Right ventricle myocardium superior (tissue), 1 donor: ENCODE data around the gene ERG28. TPM values are rescaled to one million over a fixed set of nuclear protein-coding genes. Genes with fewer than 3 reads are reported as not detected.
"Not testable (repeated sequence)": the region's sequence is repeated elsewhere in the genome, so short reads cannot be mapped to it uniquely, and the experiment has no call there.

Source experiments
- ATAC-seq: fragments of 200-7000 bp; cut with Tn5 transposase; one replicate; pipeline ENCODE4 v1.9.1; 2020; ENCODE audit warnings: mild to moderate bottlenecking; ENCODE audit not compliant: poor library complexity
- DNase-seq: peaks from one replicate; pipeline ENCODE4 v3.0.0-alpha.2; 2020
- intact Hi-C: fragments of 100-400 bp; cut with DNase I; formaldehyde crosslinking; loops from one replicate; pipeline ENCODE4 v1.11.2; 2022
- total RNA-seq: library from RNA; stranded (reverse); fragmentation: NEBNext Ultra II Directional; extraction: Animal tissue kit (Norgen Biotek cat#: 25700); gene quantifications from one replicate; pipeline ENCODE4 v1.2.1, GENCODE V29; 2021
- donor health status: DM: no; HTN: yes; CAD: no; lungs with severe emphysema.

Gene ERG28
- total RNA-seq, 1 donor from 2014 or later = 5.9 TPM

GRCh38 chr14:75604979-75605851 is 55.5 kb downstream of the ERG28 start:
- intact Hi-C loops = no loop called here
- DNase-seq = peak; percentile 54

DNA sequence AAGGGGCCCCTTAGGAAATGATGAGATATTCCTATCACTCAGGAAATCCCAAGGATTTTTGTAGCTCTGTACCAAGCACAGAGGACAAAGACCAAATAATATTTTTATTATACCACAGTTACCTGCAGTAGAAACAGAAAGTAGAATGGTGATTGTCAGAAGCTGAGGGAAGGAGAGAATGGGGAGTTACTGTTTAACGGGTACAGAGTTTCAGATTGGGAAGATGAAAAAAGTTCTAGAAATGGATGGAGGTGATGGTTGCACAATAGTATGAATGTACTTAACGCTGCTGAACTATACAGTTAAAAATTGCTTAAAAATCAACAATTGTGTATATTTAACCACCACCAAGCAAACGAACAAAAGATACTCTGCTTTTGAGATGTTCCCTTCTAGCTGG is 58.2 kb downstream of the ERG28 start:
- no peak for DNase-seq
- ATAC-seq = no peak
- intact Hi-C loops = no loop called here

More at GRCh38 chr14:75604979-75605851, 55.5 kb downstream of the ERG28 start:
- peak; percentile 67 for ATAC-seq

DNA sequence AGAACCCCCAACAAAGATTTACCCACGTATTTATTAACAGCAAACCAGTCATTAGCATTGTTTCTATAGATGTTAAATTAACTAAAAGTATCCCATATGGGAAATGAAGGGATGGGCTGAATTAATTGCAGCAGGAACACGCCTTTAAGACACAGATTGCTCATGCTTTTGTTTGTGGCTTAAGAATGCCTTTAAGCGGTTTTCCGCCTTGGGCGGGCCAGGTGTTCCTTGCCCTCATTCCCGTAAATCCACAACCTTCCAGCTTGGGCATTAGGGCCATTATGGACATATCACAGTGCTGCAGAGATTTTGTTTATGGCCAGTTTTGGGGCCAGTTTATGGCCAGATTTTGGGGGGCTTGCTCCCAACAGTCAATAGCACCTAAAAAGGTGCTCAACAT is 59.6 kb downstream of the ERG28 start:
- ATAC-seq, intact Hi-C loops, DNase-seq: not testable (repeated sequence)

GRCh38 chr14:75600100-75600499 is 60.6 kb downstream of the ERG28 start:
- intact Hi-C loops, ATAC-seq, DNase-seq: not testable (repeated sequence)

Other genes with a start within 250 kb of the ERG28 start
- 22.1 TPM for gene JDP2, start 232.9 kb downstream of the ERG28 start, total RNA-seq
- 0.62 TPM for gene BATF, start 138.4 kb downstream of the ERG28 start, total RNA-seq
- gene FLVCR2, start 82.3 kb downstream of the ERG28 start, total RNA-seq = 2.1 TPM
- 15.1 TPM for gene TTLL5, start 370 bp upstream of the ERG28 start, total RNA-seq